GM12872 (cell line): ENCODE data around the gene BMP7.

Source experiments
- TF ChIP-seq, protein P1 (sequence below): IDR thresholded peaks from 3 replicates; pipeline ENCODE4 v1.5.1; 2011; ENCODE audit warnings: low read depth, mild to moderate bottlenecking, low read length, moderate library complexity; ENCODE audit not compliant: insufficient read depth

BMP7 gene

GRCh38 chr20:57164872-57165271 is 101.6 kb downstream of the BMP7 start:
- TF ChIP-seq, protein P1, sequence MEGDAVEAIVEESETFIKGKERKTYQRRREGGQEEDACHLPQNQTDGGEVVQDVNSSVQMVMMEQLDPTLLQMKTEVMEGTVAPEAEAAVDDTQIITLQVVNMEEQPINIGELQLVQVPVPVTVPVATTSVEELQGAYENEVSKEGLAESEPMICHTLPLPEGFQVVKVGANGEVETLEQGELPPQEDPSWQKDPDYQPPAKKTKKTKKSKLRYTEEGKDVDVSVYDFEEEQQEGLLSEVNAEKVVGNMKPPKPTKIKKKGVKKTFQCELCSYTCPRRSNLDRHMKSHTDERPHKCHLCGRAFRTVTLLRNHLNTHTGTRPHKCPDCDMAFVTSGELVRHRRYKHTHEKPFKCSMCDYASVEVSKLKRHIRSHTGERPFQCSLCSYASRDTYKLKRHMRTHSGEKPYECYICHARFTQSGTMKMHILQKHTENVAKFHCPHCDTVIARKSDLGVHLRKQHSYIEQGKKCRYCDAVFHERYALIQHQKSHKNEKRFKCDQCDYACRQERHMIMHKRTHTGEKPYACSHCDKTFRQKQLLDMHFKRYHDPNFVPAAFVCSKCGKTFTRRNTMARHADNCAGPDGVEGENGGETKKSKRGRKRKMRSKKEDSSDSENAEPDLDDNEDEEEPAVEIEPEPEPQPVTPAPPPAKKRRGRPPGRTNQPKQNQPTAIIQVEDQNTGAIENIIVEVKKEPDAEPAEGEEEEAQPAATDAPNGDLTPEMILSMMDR, result no peak

DNA sequence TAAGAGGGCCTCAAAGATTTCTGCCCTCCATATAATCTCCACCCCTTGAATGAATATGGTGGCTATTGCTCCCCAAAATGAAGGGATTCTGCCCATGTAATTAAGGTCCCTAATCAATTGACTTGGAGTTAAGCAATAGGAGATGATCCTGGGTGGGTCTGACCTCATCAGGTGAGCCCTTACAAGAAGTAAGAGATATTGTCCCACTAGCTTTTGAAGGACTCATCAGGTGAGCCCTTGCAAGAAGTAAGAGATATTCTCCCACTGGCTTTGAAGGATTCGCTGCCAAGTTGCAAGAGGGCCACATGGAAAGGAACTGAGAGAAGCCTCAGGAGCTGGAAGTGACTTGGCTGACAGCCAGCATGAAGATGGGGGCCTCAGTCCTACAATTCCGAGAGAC is 103.4 kb downstream of the BMP7 start:
- TF ChIP-seq, protein P1, result no peak

GRCh38 chr20:57162362-57162652 is 104.1 kb downstream of the BMP7 start:
- TF ChIP-seq, protein P1, result no peak

GRCh38 chr20:57161478-57162361 is 104.7 kb downstream of the BMP7 start:
- TF ChIP-seq, protein P1, result no peak

DNA sequence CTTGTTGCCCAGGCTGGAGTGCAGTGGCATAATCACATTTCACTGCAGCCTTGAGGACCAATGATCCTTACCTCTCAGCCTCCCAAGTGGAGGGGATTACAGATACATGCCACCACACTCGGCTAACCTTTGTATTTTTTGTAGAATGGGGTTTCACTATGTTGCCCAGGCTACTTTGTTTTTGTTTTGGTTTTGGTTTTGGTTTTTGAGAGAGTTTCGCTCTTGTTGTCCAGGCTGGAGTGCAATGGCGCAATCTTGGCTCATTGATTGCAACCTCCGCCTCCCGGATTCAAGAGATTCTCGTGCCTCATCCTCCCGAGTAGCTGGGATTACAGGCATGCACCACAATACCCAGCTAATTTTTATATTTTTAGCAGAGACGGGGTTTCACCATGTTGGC is 105.5 kb downstream of the BMP7 start:
- TF ChIP-seq, protein P1, result no peak

- TF ChIP-seq, protein P1, result no peak
Measured at GRCh38 chr20:57159945-57160610, 106.4 kb downstream of the BMP7 start.

DNA sequence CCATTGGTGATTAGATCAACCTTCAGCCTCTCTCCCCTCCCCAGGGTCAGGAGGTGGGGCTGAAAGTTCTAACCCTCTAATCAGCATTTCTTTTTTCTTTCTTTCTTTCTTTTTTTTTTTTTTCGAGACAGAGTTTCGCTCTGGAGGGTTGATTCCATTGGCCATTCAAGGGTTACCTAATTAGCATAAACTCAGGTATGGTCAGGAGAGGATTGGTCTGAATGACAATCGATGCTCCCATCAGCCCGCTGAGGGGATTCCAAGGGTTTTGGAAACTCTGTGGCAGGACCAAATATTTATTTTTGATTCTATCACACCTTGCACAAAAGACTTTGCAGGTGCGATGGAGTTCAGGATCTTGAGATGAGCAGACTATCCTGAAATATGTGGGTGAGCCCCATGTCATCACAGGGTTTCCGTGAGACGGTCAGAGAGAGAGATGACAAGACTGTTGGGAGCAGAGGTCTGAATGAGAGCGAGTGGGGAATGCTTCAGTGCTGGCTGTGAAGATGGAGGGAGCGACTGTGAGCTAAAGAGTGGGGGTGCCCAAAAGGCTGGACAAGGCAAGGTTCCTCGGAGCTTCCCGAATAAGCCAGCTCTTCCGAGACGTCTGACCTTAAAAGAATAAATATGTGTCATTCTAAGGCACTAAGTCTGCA is 107.1 kb downstream of the BMP7 start:
- TF ChIP-seq, protein P1, result no peak
